ENCODE measurements around the gene TMEM59L. TPM values are rescaled to one million over a fixed set of nuclear protein-coding genes. Genes with fewer than 3 reads are reported as not detected.

TMEM59L gene
- total RNA-seq, 4 donors from 2014 or later: 0.96 to 4.0 (median 2.0) TPM

GRCh38 chr19:18620902-18621301 is 8.2 kb downstream of the TMEM59L start:
- Histone ChIP-seq H3K4me1 (no peaks in the 10 kb centered on the region), H3K4me3 (no peak overlapping the region), H3K36me3 (no peaks in the 10 kb centered on the region), H3K9me3 (no peaks in the 10 kb centered on the region), H3K27me3 (peaks cover 24% of the 10 kb centered on the region), H3K27ac (no peak overlapping the region)
- no peak for TF ChIP-seq POLR2AphosphoS5 (IDR thresholded peaks at IDR 0.05)
- no peak for TF ChIP-seq CTCF (IDR thresholded peaks at IDR 0.05)
- no peak for TF ChIP-seq EP300 (IDR thresholded peaks at IDR 0.05)
- no peak for TF ChIP-seq POLR2A (IDR thresholded peaks at IDR 0.05)
- WGBS, 2 donors (ENCODE audit: low coverage in 1 of 2): 100% methylated on average over 1 of the region's 7 CpGs; no CpG with 5 or more reads in 1 of the 2 donors
- ATAC-seq: no peak

DNA sequence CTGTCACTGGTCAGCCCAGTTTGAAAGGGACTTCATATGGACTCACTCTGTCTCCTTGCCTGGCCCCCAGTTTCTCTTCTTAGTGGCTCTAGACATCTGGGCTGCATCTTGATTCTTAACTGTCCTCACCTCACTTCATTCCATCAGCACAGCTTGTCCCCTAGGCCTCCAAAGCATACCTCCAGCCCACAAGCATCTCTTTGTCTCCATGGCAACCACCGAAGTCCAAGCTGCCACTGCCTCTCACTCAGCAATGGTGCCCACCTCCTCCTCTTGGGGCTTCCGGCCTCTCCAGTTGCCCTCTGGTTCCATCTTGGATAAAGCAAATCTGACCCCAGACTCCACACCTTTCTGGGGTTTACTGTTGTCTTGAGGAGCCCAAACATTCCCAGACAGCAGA is 14.2 kb downstream of the TMEM59L start:
- Histone ChIP-seq H3K27ac (no peak overlapping the region), H3K27me3 (no peaks in the 10 kb centered on the region), H3K4me1 (peaks cover 0 to 13% (median 3%) of the 10 kb centered on the region in 3 donors), H3K4me3 (no peak overlapping the region), H3K9me3 (no peaks in the 10 kb centered on the region), H3K36me3 (no peaks in the 10 kb centered on the region)
- 80 to 82% methylated on average over 2 of the region's 2 CpGs for WGBS, 2 donors (ENCODE audit: low coverage in 1 of 2)
- TF ChIP-seq POLR2AphosphoS5 (IDR thresholded peaks at IDR 0.05) (no peak), POLR2A (IDR thresholded peaks at IDR 0.05) (no peak), CTCF (IDR thresholded peaks at IDR 0.05) (no peak), EP300 (IDR thresholded peaks at IDR 0.05) (no peak)
- ATAC-seq: no peak

DNA sequence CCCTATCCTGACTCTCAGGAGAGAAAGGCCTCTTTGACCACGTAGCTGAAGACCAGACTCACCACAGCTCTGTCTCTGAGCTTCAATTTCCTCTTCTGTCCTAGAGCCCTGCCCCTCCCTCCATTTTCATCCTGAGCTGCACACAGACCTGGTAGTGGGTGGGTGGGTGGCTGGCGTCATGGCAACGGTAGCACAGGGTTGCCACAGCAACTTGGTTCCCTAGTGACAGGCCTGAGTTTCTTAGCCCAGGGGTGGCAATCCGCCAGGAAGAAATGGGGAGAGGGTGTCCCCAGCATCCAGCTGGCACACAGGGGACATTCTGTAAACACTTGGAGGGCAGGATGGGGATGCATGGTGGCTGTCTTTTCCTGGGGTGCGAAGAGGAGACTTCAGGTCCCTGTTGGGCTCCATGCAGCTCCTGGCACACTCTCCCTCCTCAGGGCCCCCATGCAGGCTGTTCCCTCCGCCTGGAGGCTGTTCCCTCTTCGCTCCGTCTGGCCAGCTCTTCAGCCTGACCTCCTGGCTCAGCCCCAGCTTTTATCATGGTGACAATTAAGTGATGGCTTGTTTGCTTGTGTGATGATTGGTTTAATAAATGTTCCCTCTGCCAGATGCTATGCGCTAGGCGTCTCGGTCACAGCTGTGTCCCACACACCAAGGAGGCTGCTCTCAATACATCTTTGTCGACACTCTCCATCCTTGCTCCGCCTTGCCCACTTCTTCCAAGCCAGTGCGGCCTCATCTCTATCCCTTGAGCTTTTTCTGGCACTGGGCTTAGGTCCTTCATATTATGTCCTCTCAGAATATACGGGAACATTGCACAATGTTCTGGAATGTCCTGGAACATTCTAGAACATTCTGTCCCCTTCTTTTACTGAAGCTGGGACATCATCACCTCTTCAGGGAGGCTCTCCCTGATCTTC is 16.8 kb downstream of the TMEM59L start:
- TF ChIP-seq EP300 (IDR thresholded peaks at IDR 0.05) (peak; percentile 87), CTCF (IDR thresholded peaks at IDR 0.05) (no peak), POLR2AphosphoS5 (IDR thresholded peaks at IDR 0.05) (peak; percentile 85)
- 48 to 58% methylated on average over 8 to 9 of the region's 15 CpGs for WGBS, 2 donors (ENCODE audit: low coverage in 1 of 2)

DNA sequence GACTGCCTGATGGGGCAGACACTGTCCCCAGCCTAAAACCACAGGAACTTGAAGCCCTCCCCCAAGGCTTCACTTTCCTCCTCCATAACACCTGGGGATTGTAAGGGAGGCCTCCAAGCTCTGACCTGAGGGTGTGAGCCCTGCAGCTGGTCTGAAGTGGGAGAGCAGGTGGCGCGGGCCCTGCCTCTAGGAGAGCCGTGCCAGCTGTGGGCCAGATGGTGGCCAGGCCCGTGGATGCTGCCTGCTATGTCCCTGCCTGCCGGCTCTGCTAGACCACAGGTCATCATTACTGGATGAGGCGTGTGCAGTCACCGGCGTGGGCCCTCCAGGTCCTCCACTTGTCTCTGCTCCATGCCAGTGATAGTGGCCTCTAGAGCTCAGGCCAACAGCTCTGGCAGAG is 20.7 kb downstream of the TMEM59L start:
- Histone ChIP-seq H3K27ac (no peak overlapping the region), H3K36me3 (no peaks in the 10 kb centered on the region), H3K4me3 (no peak overlapping the region), H3K4me1 (peaks cover 0 to 36% (median 10%) of the 10 kb centered on the region in 3 donors), H3K27me3 (no peaks in the 10 kb centered on the region), H3K9me3 (no peaks in the 10 kb centered on the region)
- TF ChIP-seq CTCF (IDR thresholded peaks at IDR 0.05) (no peak), POLR2A (IDR thresholded peaks at IDR 0.05) (no peak), POLR2AphosphoS5 (IDR thresholded peaks at IDR 0.05) (no peak), EP300 (IDR thresholded peaks at IDR 0.05) (no peak)
- no peak for ATAC-seq
- no CpG with 5 or more reads among the region's 8 CpGs for WGBS, 2 donors (ENCODE audit: low coverage in 1 of 2)

More for the DNA sequence above, 16.8 kb downstream of the TMEM59L start:
- peaks cover 0 to 13% (median 3%) of the 10 kb centered on the region in 3 donors for H3K4me1 ChIP-seq
- no peaks in the 10 kb centered on the region for H3K36me3 ChIP-seq
- H3K27me3 ChIP-seq: no peaks in the 10 kb centered on the region
- peak overlapping the region in 3 of 4 donors; percentile 48 to 66 (median 51) for H3K27ac ChIP-seq
- peak; percentile 88 for ATAC-seq
- no peaks in the 10 kb centered on the region for H3K9me3 ChIP-seq
- no peak overlapping the region for H3K4me3 ChIP-seq
